Muscle of arm (tissue), 12 donors: Measurements from ENCODE around the gene YLPM1. TPM values are rescaled to one million over a fixed set of nuclear protein-coding genes. Genes with fewer than 3 reads are reported as not detected.
A peak's percentile ranks its signal among the peaks of the same experiment; 100 is the strongest.

Source experiments
- DNase-seq: peaks from one replicate; pipeline ENCODE4 v3.0.0-alpha.2; 2013
- polyA plus RNA-seq, 12 donors: library from polyadenylated mRNA; unstranded; fragments of 120-200 nt; gene quantifications; one replicate each; pipeline ENCODE4 v1.2.1, GENCODE V29; 2013; ENCODE audit not compliant: insufficient read length in 12 of 12

YLPM1 gene
- polyA plus RNA-seq, 12 donors = 45.8 to 76.0 (median 55.0) TPM; not detected in 1

GRCh38 chr14:74866708-74867389, 103.7 kb downstream of the YLPM1 start:
- DNase-seq = no peak

- no peak for DNase-seq
Observed at GRCh38 chr14:74867673-74868072, 104.6 kb downstream of the YLPM1 start.

- no peak for DNase-seq
Observed at GRCh38 chr14:74868739-74869138, 105.6 kb downstream of the YLPM1 start.

GRCh38 chr14:74871819-74872218, 108.7 kb downstream of the YLPM1 start:
- no peak for DNase-seq

- DNase-seq = no peak
Observed at GRCh38 chr14:74875204-74875603, 112.1 kb downstream of the YLPM1 start.

GRCh38 chr14:74875941-74876913, 113.1 kb downstream of the YLPM1 start, which contains the start of gene PROX2:
PROX2 (minus strand) TSS chr14:74876145; CDS start chr14:74863834, 12,311 bp downstream.
- no peak for DNase-seq

GRCh38 chr14:74879427-74880182, 116.5 kb downstream of the YLPM1 start:
- no peak for DNase-seq

GRCh38 chr14:74881431-74882102, 118.5 kb downstream of the YLPM1 start, which contains the start of gene DLST:
DLST (plus strand) TSS chr14:74881916; CDS start chr14:74881954, 38 bp downstream.
- DNase-seq = peak; percentile 90

GRCh38 chr14:74882103-74882920, 119.2 kb downstream of the YLPM1 start:
- DNase-seq = no peak

Other genes with a start within 250 kb of the YLPM1 start
- gene LTBP2, start 151.1 kb upstream of the YLPM1 start, polyA plus RNA-seq = 10 to 100 TPM in 3 of 12 donors, 1 to 10 TPM in 8, not detected in 1; 6.2 to 15.2 (median 8.1) TPM
- 10 to 100 TPM in 11 of 12 donors, not detected in 1; 15.4 to 25.0 (median 19.9) TPM for gene AREL1, start 50.2 kb upstream of the YLPM1 start, polyA plus RNA-seq
- 10 to 100 TPM in 11 of 12 donors, not detected in 1; 33.8 to 64.9 (median 44.8) TPM for gene FCF1, start 50.2 kb upstream of the YLPM1 start, polyA plus RNA-seq
- gene PROX2, start 112.8 kb downstream of the YLPM1 start, polyA plus RNA-seq = 1 to 10 TPM in 3 of 12 donors, under 1 TPM in 7, not detected in 2; 0.15 to 2.3 (median 0.76) TPM
- 10 to 100 TPM in 11 of 12 donors, not detected in 1; 64.6 to 83.3 (median 71.6) TPM for gene DLST, start 118.6 kb downstream of the YLPM1 start, polyA plus RNA-seq
- 10 to 100 TPM in 5 of 12 donors, 1 to 10 TPM in 6, not detected in 1; 3.9 to 15.7 (median 9.9) TPM for gene RPS6KL1, start 159.9 kb downstream of the YLPM1 start, polyA plus RNA-seq
- gene PGF, start 192.3 kb downstream of the YLPM1 start, polyA plus RNA-seq = 10 to 100 TPM in 11 of 12 donors, not detected in 1; 15.5 to 51.5 (median 29.1) TPM
- 10 to 100 TPM in 11 of 12 donors, not detected in 1; 28.0 to 61.0 (median 50.2) TPM for gene EIF2B2, start 239.6 kb downstream of the YLPM1 start, polyA plus RNA-seq